ENCODE data around the gene EIF4G3.
A peak's percentile ranks its signal among the peaks of the same experiment; 100 is the strongest.
"Not testable (repeated sequence)": the region's sequence is repeated elsewhere in the genome, so short reads cannot be mapped to it uniquely, and the experiment has no call there.

Gene EIF4G3

GRCh38 chr1:21188235-21188634 is 11.5 kb upstream of the EIF4G3 start:
- DNase-seq (ENCODE audit: low read depth) = no peak

GRCh38 chr1:21185221-21185731 is 8.6 kb upstream of the EIF4G3 start:
- no peak for DNase-seq (ENCODE audit: low read depth)

DNA sequence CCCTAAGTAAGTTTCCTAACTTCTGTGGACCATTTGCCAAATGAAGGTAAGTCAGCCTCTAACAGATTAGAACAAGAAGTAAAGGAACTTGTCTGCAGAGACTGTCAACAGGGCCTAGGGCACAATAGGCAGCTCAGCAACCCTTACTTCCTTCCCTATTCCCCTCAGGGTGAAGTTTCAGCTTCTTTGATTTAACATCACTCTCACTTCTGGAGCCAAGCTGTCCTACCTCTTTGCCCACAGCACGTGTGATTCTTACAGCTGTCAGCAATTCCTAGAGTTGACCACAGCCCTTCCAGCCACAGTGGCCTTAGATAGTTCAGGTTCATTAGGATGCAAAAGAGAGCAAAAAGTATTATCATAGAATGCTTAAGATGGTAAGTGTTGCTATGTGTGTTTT is 7.6 kb upstream of the EIF4G3 start:
- no peak for DNase-seq (ENCODE audit: low read depth)

- no peak for DNase-seq (ENCODE audit: low read depth)
These were observed 5.6 kb upstream of the EIF4G3 start for GRCh38 chr1:21182181-21182731.

DNA sequence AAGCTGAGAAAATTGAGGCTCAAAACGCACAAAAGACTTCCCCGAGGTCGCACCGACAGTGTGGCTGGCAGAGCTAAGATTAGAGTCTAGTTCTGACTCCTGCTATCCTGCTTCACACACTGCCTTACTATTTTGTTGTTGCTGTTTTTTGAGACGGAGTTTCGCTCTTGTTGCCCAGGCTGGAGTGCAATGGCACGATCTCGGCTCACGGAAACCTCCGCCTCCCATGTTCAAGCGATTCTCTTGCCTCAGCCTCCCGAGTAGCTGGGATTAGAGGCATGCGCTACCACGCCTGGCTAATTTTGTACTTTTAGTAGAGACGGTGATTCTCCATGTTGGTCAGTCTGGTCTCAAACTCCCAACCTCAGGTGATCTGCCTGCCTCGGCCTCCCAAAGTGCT is 1.6 kb upstream of the EIF4G3 start:
- not testable (repeated sequence) for DNase-seq (ENCODE audit: low read depth)

GRCh38 chr1:21175670-21176581 is 771 bp downstream of the EIF4G3 start:
- DNase-seq (ENCODE audit: low read depth) = peak; percentile 14

DNA sequence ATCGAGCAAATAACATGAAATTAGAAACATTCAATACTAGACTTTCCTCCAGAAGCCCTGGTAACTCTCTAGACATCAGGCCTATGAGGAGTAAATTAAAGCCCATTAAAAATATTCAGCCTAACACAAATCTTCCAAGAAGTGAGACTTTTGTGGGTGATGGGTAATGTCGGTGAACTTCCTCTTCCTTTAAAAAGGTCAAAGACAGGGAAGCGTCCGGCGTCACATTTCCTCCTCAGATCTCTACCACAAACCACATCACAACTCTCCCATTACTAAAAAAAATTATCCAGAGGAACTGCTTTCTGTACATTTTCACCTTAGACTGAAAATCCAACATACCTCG is 1.4 kb downstream of the EIF4G3 start:
- peak; percentile 14 for DNase-seq (ENCODE audit: low read depth)

DNA sequence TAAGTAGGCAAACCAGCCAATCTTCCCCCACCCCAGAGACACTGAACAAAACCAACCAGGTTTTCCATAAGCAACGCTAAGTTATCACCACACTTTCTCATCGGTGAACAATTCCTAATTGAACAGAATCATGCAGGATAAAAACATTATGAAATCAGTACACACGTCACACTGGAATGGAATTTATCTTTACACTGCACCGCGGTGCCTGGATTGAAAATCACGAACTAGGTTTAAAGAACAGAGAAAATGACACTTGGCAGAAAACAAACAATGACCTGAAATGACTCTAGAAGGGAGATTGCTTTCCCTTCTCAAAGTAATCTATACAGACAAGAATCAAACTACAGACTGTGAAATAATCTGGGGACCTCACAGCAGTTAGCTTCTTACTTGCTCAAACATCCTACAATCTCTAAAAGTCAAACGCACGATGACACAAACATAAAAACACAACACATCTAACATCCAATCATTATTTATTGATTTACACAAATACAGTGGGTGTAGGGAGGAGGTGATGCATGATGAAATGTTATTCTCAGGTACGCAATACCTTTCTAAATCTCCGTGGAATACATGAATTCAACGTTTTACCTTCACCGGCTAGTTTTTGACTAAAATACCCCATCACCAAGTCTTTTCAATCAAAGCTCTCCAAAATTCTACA is 1.9 kb downstream of the EIF4G3 start:
- DNase-seq (ENCODE audit: low read depth) = no peak

DNA sequence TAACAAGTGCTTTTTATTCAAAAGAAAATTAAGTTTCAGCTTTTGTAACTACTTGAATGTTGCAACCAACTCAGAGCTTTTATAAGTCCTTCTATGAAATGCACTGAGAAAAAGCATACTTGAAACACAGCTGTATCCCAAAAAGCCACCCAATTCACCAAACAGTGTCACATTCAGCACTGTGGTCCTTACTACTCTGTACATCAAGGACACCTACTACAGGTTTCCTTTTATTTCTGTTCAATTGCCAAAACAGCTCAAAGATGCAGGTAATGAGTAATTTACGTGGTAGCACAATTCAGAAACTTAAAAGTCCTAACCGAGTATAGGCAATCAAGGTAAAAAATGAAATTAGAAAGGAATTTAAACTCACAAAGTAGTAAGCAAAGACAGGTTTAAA is 2.5 kb downstream of the EIF4G3 start:
- DNase-seq (ENCODE audit: low read depth) = no peak

DNA sequence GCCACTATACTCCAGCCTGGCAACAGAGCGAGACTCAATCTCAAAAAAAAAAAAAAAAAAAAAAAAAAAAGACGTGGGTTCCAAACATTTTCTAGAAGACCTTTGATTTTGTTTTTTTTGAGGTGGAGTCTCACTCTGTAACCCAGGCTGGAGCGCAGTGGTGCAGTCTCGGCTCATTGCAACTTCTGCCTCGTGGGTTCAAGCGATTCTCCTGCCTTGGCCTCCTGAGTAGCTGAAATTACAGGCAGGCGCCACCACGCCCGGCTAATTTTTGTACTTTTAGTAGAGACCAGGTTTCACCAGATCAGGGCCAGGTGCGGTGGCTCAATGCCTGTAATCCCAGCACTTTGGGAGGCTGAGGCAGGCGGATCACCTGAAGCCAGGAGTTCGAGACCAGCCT is 3.6 kb downstream of the EIF4G3 start:
- not testable (repeated sequence) for DNase-seq (ENCODE audit: low read depth)

GRCh38 chr1:21170837-21171236 is 5.9 kb downstream of the EIF4G3 start:
- DNase-seq (ENCODE audit: low read depth) = not testable (repeated sequence)

GRCh38 chr1:21168444-21168843 is 8.3 kb downstream of the EIF4G3 start:
- no peak for DNase-seq (ENCODE audit: low read depth)

DNA sequence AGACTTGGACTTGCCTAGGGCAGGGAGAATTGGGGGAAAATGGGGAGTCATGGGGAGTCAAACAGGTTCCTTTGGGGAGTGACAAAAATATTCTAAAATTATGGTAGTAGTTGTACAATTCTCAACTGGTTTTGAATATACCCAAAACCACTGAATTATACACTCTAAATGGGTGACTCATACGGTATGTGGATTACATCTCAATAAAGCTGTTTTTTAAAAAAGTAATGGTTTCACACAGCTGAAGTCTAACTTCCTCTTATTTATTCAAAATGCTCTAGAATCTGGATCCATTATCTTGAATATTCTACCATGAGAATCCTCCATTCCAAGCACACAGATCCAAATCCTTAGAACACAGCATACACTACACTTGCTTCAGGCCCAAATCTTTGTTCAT is 11.1 kb downstream of the EIF4G3 start:
- no peak for DNase-seq (ENCODE audit: low read depth)

- DNase-seq (ENCODE audit: low read depth) = no peak
These were observed 11.6 kb downstream of the EIF4G3 start for GRCh38 chr1:21165076-21165475.

DNA sequence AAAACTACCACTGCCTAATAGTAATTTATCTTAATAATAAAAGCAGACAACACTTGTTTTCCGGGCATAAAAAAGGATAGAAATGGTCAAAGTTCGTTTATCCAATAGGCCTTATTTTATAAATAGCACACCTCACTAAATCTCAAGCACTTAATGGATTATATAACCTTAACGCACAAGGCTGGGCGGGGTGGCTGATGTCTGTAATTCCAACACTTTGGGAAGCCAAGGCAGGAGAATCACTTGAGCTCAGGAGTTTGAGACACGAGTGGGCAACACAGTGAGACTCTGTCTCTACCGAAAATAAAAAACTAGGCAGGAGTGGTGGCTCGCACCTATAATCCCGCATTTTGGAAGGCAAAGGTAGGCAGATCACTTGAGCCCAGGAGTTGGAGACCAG is 12.4 kb downstream of the EIF4G3 start:
- DNase-seq (ENCODE audit: low read depth) = no peak

DNA sequence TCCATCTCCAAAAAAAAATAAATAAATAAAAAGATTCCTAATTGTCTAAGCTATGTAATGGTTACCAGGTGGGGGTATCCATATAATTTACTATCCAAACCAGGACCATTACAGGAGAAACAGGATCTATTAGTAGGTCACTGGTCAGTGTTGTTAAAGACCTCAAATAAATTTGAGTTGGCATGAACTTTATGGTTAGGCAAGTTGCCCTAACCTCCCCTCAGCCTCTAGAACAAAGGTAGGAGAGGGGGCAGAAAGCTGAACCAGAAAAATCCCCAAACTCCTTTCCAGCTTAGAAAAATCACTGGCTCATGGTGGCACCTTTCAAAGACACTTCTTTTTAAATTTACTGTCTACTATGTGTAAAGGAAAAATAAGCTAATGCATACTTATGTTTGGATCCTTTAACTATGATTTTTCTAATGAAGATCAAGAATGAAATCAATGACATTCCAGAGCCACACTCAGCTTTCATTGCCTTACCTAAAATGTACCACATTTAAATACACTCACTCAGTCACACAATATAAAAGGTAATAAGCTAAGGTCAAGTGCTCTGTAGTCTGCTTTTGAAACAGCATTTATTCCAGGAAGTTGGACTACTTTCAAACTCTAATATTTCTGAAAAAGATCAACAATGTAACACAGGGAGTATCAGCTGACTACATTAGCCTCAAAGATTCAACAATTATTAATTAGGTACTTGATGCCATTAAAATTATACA is 13.8 kb downstream of the EIF4G3 start:
- DNase-seq (ENCODE audit: low read depth) = no peak

- no peak for DNase-seq (ENCODE audit: low read depth)
These were observed 14.9 kb downstream of the EIF4G3 start for GRCh38 chr1:21161842-21162241.

DNA sequence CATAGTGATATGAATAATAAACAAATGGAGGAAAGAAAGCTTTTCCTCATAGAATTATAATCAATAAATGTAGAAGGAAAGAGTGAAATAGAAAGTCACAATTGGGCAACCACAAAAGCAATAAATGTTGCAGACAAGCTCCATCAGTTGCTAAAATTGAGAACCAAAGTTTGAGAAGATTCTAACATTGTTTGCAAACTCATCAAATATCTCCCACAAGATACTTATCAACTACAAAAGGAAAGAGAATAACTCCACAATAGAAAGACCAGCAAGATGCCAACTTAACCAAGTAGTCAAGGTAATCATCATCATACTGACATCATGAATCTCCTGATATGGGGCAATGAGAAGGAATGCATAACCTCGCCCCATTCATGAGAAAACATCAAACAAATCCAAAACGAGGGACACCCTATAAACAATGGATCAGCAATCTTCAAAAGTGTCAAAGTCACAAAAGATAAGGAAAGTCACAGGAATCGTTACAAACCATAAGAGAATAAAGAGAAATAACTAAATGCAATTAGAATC is 16.4 kb downstream of the EIF4G3 start:
- DNase-seq (ENCODE audit: low read depth) = no peak

DNA sequence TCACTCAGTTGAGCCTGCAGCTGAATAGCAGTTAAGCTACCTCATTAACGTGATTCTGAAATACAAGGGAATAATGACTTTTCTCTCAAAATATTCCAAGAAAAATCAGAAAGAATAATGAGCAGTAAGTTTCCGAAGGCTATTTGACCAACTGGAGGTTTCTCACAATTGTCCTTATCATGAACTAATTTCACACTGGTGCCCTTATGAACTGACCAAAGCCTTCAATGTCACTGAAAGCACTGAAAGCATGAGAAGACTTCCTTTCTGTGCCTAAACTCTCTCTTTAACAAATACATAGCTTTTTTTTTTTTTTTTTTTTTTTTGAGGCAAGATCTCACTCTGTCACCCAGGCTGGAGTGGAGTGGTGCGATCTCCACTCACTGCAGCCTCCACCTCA is 18.8 kb downstream of the EIF4G3 start:
- DNase-seq (ENCODE audit: low read depth) = no peak

DNA sequence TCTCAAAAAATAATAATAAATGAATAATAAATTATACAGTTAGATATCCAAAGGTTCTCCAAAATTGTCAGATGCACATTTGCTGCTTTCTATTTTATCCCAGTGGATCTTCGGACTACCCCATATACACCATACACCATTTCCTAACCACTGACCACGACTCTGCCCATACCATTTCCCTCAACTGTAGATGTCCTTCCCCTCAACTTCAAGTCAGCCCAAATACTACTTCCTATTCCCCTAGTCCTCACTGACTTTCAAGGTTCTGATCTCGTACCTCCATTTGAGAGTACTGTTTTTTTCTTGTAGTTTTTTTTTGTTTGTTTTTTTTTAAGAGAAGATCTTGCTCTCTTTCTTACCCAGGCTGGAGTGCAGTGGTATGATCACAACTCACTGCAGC is 19.6 kb downstream of the EIF4G3 start:
- no peak for DNase-seq (ENCODE audit: low read depth)

- DNase-seq (ENCODE audit: low read depth) = no peak
These were observed 20.7 kb downstream of the EIF4G3 start for GRCh38 chr1:21156019-21156418.

- no peak for DNase-seq (ENCODE audit: low read depth)
These were observed 22.0 kb downstream of the EIF4G3 start for GRCh38 chr1:21154717-21155116.
